Bronchial epithelial cell (primary cell): Measurements from ENCODE around the gene PACS2. TPM values are rescaled to one million over a fixed set of nuclear protein-coding genes. Genes with fewer than 3 reads are reported as not detected.
"Not testable (repeated sequence)": the region's sequence is repeated elsewhere in the genome, so short reads cannot be mapped to it uniquely, and the experiment has no call there.

Source experiments
- DNase-seq: peaks from one replicate; pipeline ENCODE4 v3.0.0-alpha.2; 2010; ENCODE audit warnings: low read depth
- FAIRE-seq: peaks from 2 replicates; lab custom pipeline; 2011; peaks lifted over from hg19 to GRCh38; lab: Jason Lieb, UNC
- H3K27me3 ChIP-seq: 2 replicates; pipeline ENCODE4 v1.5.1; 2011; ENCODE audit warnings: low read length; ENCODE audit not compliant: control insufficient read depth, insufficient read depth
- H3K36me3 ChIP-seq: 2 replicates; pipeline ENCODE4 v1.5.1; 2011; ENCODE audit warnings: low read length; ENCODE audit not compliant: control insufficient read depth, insufficient read depth
- H3K4me3 ChIP-seq: 2 replicates; pipeline ENCODE4 v1.5.1; 2011; ENCODE audit warnings: mild to moderate bottlenecking, low read depth, low read length, control low read depth
- CTCF ChIP-seq: IDR thresholded peaks from 2 replicates; pipeline ENCODE4 v1.5.1; 2011; ENCODE audit warnings: mild to moderate bottlenecking, moderate library complexity, low read length, control low read depth, inconsistent platforms; ENCODE audit not compliant: insufficient read depth, severe bottlenecking
- total RNA-seq: library from RNA; depleted of rRNA; stranded (reverse); fragments of >200 nt; gene quantifications from 2 replicates; pipeline ENCODE4 v1.2.1, GENCODE V29; 2014

Gene PACS2
- total RNA-seq, 1 donor from 2014 or later = 42.4 TPM

- Histone ChIP-seq H3K4me3 (no peak overlapping the region), H3K36me3 (no peaks in the 10 kb centered on the region), H3K27me3 (no peaks in the 10 kb centered on the region)
- TF ChIP-seq CTCF = no peak
- DNase-seq = no peak
- FAIRE-seq = no peak
Observed at GRCh38 chr14:105292826-105293711, 21.5 kb upstream of the PACS2 start.

DNA sequence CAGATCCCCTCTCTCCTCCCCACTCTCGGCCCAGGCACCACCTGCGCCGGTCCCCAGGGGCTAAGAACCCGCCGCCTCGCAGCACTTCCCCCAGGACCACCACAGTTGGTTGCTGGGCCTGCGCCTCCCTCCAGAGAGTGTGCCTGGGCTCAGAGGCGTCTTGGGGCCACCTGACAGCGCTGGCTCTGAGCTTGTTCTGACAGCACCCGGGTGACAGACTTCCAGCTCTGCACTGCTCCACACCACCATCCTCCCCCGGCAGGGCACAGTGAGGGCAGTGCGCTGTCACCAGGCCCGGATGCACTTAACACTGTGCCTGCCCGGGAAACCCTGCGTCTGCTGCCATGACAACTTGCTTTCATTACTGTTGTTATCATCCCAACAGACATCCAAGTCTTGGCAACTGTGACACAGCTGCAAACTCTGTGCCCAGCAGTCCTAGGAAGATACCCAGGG lies 20.4 kb upstream of the PACS2 start:
- Histone ChIP-seq H3K27me3 (no peaks in the 10 kb centered on the region), H3K4me3 (no peak overlapping the region), H3K36me3 (no peaks in the 10 kb centered on the region)
- DNase-seq (no peak), FAIRE-seq (no peak)
- no peak for TF ChIP-seq CTCF

GRCh38 chr14:105297311-105297710 lies 17.2 kb upstream of the PACS2 start:
- DNase-seq, H3K4me3 ChIP-seq, FAIRE-seq, H3K27me3 ChIP-seq, H3K36me3 ChIP-seq: not testable (repeated sequence)

GRCh38 chr14:105299654-105300541 lies 14.7 kb upstream of the PACS2 start:
- peak; percentile 72 for FAIRE-seq
- no peaks in the 10 kb centered on the region for H3K27me3 ChIP-seq

GRCh38 chr14:105300542-105301102 lies 13.9 kb upstream of the PACS2 start, which contains the start of gene BRF1:
Gene BRF1, minus strand, starts transcription at chr14:105301001. Its CDS starts 372 bp downstream, at chr14:105300629.
- Histone ChIP-seq H3K36me3 (no peaks in the 10 kb centered on the region), H3K4me3 (peak within 1 kb of the TSS; percentile 87), H3K27me3 (no peaks in the 10 kb centered on the region)
- DNase-seq (peak; percentile 74), FAIRE-seq (no peak)
- no peak for TF ChIP-seq CTCF

More at GRCh38 chr14:105299654-105300541, 14.7 kb upstream of the PACS2 start:
- DNase-seq = no peak
- H3K36me3 ChIP-seq = no peaks in the 10 kb centered on the region
- peak overlapping the region; percentile 87 for H3K4me3 ChIP-seq
- no peak for TF ChIP-seq CTCF
